GM12865 (cell line): ENCODE results near the gene WDR13.
"Not testable (repeated sequence)": the region's sequence is repeated elsewhere in the genome, so short reads cannot be mapped to it uniquely, and the experiment has no call there.

Experiments
- DNase-seq: peaks from one replicate; pipeline ENCODE4 v3.0.0; 2010; ENCODE audit warnings: low read depth
- H3K4me3 ChIP-seq: 2 replicates; pipeline ENCODE4 v1.5.1; 2011; ENCODE audit warnings: mild to moderate bottlenecking, low read depth, low read length, control low read depth
- CTCF ChIP-seq: IDR thresholded peaks from 2 replicates; pipeline ENCODE4 v1.5.1; 2011; ENCODE audit warnings: low read length, control low read depth, low read depth, inconsistent platforms; ENCODE audit not compliant: insufficient read depth; ENCODE audit errors: missing control alignments

The WDR13 gene

GRCh38 chrX:48597353-48598264, at the start of gene WDR13:
TSS of gene WDR13 (plus strand) at chrX:48597492. CDS start at chrX:48597997, 505 bp downstream.
- peak within 1 kb of the TSS; percentile 80 for H3K4me3 ChIP-seq
- peak; percentile 94 for DNase-seq
- TF ChIP-seq CTCF: no peak

- TF ChIP-seq CTCF: no peak
- no peak overlapping the region for H3K4me3 ChIP-seq
- no peak for DNase-seq
These were observed 48.4 kb upstream of the WDR13 start for GRCh38 chrX:48548871-48549270.

DNA sequence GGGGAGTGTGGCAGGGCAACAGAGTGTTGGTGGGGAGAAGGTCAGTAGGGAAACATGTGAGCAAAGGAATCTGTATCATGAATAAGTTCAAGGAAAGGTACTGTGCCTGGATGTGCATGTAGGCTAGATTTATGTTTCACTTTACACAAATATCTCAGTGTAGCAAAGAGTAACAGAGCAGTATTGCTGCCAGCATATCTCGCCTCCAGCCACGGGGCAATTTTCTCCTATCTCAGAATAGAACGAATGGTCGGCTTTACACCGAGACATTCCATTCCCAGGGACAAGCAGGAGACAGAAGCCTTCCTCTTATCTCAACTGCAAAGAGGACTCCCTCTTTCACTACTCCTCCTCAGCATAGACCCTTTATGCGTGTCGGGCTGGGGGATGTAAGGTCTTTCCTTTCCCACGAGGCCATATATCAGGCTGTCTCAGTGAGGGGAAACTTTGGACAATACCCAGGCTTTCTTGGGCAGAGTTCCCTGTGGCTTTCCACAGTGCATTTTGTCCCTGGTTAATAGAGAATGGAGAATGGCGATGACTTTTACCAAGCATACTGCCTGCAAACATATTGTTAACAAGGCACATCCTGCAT, 41.5 kb upstream of the WDR13 start:
- DNase-seq, H3K4me3 ChIP-seq: not testable (repeated sequence)

GRCh38 chrX:48558271-48558670, 39.0 kb upstream of the WDR13 start:
- no peak for DNase-seq
- no peak overlapping the region for H3K4me3 ChIP-seq
- TF ChIP-seq CTCF: no peak

- no peak overlapping the region for H3K4me3 ChIP-seq
- no peak for TF ChIP-seq CTCF
- DNase-seq: no peak
These were observed 37.7 kb upstream of the WDR13 start for GRCh38 chrX:48559636-48560035.

DNA sequence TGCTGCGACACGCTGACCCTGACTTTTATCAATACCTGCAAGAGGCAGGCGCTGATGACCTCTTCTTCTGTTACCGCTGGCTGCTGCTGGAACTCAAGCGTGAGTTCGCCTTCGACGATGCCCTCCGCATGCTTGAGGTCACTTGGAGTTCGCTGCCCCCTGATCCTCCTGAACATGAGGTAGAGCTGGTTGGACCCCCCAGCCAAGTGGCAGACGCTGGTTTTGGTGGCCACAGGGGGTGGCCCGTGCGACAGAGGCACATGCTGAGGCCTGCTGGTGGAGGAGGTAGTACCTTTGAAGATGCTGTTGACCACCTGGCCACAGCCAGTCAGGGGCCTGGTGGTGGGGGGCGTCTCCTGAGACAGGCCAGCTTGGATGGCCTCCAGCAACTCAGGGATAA, 37.2 kb upstream of the WDR13 start:
- no peak overlapping the region for H3K4me3 ChIP-seq
- DNase-seq: no peak
- no peak for TF ChIP-seq CTCF

- no peak for TF ChIP-seq CTCF
- H3K4me3 ChIP-seq: no peak overlapping the region
- DNase-seq: no peak
These were observed 36.6 kb upstream of the WDR13 start for GRCh38 chrX:48560681-48561080.
